HepG2 (cell line): ENCODE measurements around the gene MAN1A1. TPM values are rescaled to one million over a fixed set of nuclear protein-coding genes. Genes with fewer than 3 reads are reported as not detected.

Experiments used
- EZH2 ChIP-seq: conservative IDR thresholded peaks from 2 replicates; pipeline ENCODE4 v1.6.1; 2012; ENCODE audit warnings: mild to moderate bottlenecking, low read depth, low read length, moderate library complexity
- FOXK2 ChIP-seq: fragments of 450-650 bp; IDR thresholded peaks from 2 replicates; pipeline ENCODE4 v1.6.1; 2016
- HMGA1 ChIP-seq: sonication (generic); formaldehyde crosslinking; conservative IDR thresholded peaks from 2 replicates; pipeline ENCODE4 v1.4.0; 2020; ENCODE audit warnings: missing genetic modification reagents
- KAT8 ChIP-seq: IDR thresholded peaks from 2 replicates; pipeline ENCODE4 v1.6.1; 2016; ENCODE audit warnings: missing genetic modification reagents, missing compliant biosample characterization
- KDM6A ChIP-seq: IDR thresholded peaks from 2 replicates; pipeline ENCODE4 v1.6.1; 2016; ENCODE audit warnings: low read depth
- KLF11 ChIP-seq: IDR thresholded peaks from 2 replicates; pipeline ENCODE4 v1.6.1; 2016; ENCODE audit warnings: missing compliant biosample characterization
- NCOR1 ChIP-seq: fragments of 200-600 bp; sonication (generic); IDR thresholded peaks from 2 replicates; pipeline ENCODE4 v1.7.0; 2017; ENCODE audit warnings: antibody characterized with exemption, low read length, borderline replicate concordance
- NFYB ChIP-seq: sonication (generic); formaldehyde crosslinking; IDR thresholded peaks from 2 replicates; pipeline ENCODE4 v1.4.0; 2020; ENCODE audit warnings: missing genetic modification reagents
- PCBP2 ChIP-seq: fragments of 200-400 bp; formaldehyde crosslinking; optimal IDR thresholded peaks from 2 replicates; pipeline ENCODE3; 2018; ENCODE audit warnings: low read length, low read depth; ENCODE audit not compliant: poor library complexity, severe bottlenecking
- REPIN1 ChIP-seq: sonication (generic); formaldehyde crosslinking; IDR thresholded peaks from 2 replicates; pipeline ENCODE4 v1.8.0; 2022; ENCODE audit warnings: missing genetic modification reagents, low read depth, mild to moderate bottlenecking, borderline replicate concordance
- RERE ChIP-seq: IDR thresholded peaks from 2 replicates; pipeline ENCODE4 v1.6.1; 2016; ENCODE audit warnings: low read depth, missing genetic modification reagents, missing compliant biosample characterization
- SALL1 ChIP-seq: sonication (generic); formaldehyde crosslinking; IDR thresholded peaks from 2 replicates; pipeline ENCODE4 v1.8.0; 2022; ENCODE audit warnings: mild to moderate bottlenecking, missing genetic modification reagents
- SMAD3 ChIP-seq: sonication (generic); formaldehyde crosslinking; IDR thresholded peaks from 2 replicates; pipeline ENCODE4 v1.4.0; 2020; ENCODE audit warnings: missing genetic modification reagents
- TEAD2 ChIP-seq: sonication (generic); formaldehyde crosslinking; IDR thresholded peaks from 2 replicates; pipeline ENCODE4 v1.9.0; 2021; ENCODE audit warnings: missing genetic modification reagents
- YEATS4 ChIP-seq: sonication (generic); formaldehyde crosslinking; IDR thresholded peaks from 2 replicates; pipeline ENCODE4 v1.4.0; 2020; ENCODE audit warnings: missing genetic modification reagents, borderline replicate concordance
- ZNF274 ChIP-seq: sonication (generic); formaldehyde crosslinking; IDR thresholded peaks from 2 replicates; pipeline ENCODE4 v1.5.1; 2020; ENCODE audit warnings: mild to moderate bottlenecking, missing genetic modification reagents
- ZNF567 ChIP-seq: sonication (generic); formaldehyde crosslinking; IDR thresholded peaks from 2 replicates; pipeline ENCODE4 v1.8.1; 2023; ENCODE audit warnings: mild to moderate bottlenecking, missing genetic modification reagents, borderline replicate concordance
- ZSCAN21 ChIP-seq: sonication (generic); formaldehyde crosslinking; IDR thresholded peaks from 2 replicates; pipeline ENCODE4 v1.8.0; 2022; ENCODE audit warnings: mild to moderate bottlenecking, missing genetic modification reagents, moderate library complexity, borderline replicate concordance
- ZSCAN25 ChIP-seq: sonication (generic); formaldehyde crosslinking; IDR thresholded peaks from 2 replicates; pipeline ENCODE4 v1.8.0; 2022; ENCODE audit warnings: mild to moderate bottlenecking, missing genetic modification reagents
- polyA plus RNA-seq, 8 experiments: library from polyadenylated mRNA; depleted of rRNA in 3 of 8; stranded (reverse) in 7 of 8; unstranded in 1 of 8; fragments of >200 nt; fragmentation: Illumina TruSeq in 4 of 8; extraction: Trizol in 4 of 8; gene quantifications; 2 replicates each; pipeline versions ENCODE4 v1.2.1 to v1.2.3, GENCODE V29; 2011 to 2016; ENCODE audit warnings: low read depth in 4 of 8, missing spikeins in 1 of 8, mixed read lengths in 1 of 8; ENCODE audit not compliant: insufficient read depth in 1 of 8
- total RNA-seq, 5 experiments: library from RNA; depleted of rRNA; stranded (reverse); fragments of >200 nt; fragmentation: Illumina TruSeq; extraction: Trizol; gene quantifications; 2 replicates each; pipeline ENCODE4 v1.2.3, GENCODE V29; 2016; ENCODE audit warnings: low read depth in 1 of 5
- TF ChIP-seq, protein P1 (sequence below): sonication (generic); formaldehyde crosslinking; IDR thresholded peaks from 2 replicates; pipeline ENCODE4 v1.5.0; 2020; ENCODE audit warnings: missing genetic modification reagents, mild to moderate bottlenecking, borderline replicate concordance
- TF ChIP-seq, protein P2 (sequence below): IDR thresholded peaks from 2 replicates; pipeline ENCODE4 v1.6.1; 2016; ENCODE audit warnings: missing biosample characterization, missing genetic modification reagents, low read depth
- TF ChIP-seq, protein P3 (sequence below): sonication (generic); formaldehyde crosslinking; IDR thresholded peaks from 2 replicates; pipeline ENCODE4 v1.5.1; 2020; ENCODE audit warnings: missing genetic modification reagents, mild to moderate bottlenecking, borderline replicate concordance

The MAN1A1 gene
- total and polyA plus RNA-seq, 2 of the 13 experiments (the other 11 are each of a cell fraction or from before 2014, with no cell fraction given): 156 to 236 TPM

DNA sequence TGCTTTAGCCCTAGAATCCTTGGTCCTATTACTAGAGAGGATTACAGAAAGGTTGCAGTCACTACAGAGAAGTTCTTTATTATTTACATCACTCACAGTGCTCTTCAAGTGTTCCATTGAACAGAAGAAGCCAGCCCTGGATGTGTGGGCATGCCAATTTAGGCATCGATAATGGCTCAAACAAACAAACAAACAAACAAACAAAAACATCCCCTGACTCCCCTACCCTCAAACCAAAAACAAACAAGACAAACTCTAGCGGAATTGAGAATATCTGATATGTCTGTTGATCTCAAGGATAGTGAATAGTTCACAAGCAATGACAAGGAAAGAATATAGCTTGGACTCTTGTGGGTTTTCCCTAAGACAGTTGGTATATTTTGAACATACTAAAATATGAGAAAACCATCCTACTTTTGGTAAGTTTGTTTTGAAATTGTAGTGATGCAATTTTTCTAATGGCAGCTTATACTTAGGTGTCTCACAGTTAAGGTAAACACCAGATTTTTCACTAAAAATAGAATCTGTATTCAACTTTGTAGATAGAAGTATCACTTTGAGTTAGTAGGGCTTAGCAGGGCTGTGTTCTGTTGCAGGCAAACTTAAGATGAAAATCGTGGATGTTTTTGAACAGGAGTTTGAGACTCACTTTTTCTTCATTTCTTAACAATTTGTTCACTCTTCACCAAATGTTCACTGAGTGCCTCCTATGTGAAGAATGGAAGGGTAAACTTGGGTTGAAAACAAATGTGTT, 178.3 kb downstream of the MAN1A1 start (continued):
- TF ChIP-seq, protein P1, sequence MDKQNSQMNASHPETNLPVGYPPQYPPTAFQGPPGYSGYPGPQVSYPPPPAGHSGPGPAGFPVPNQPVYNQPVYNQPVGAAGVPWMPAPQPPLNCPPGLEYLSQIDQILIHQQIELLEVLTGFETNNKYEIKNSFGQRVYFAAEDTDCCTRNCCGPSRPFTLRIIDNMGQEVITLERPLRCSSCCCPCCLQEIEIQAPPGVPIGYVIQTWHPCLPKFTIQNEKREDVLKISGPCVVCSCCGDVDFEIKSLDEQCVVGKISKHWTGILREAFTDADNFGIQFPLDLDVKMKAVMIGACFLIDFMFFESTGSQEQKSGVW (CRISPR knock-in tag): no peak
- no peak for TF ChIP-seq ZNF274
- no peak for TF ChIP-seq REPIN1 (CRISPR knock-in tag)
- no peak for TF ChIP-seq NFYB (CRISPR knock-in tag)
- TF ChIP-seq ZSCAN21 (CRISPR knock-in tag): no peak
- peak; percentile 6; the same call in 1 of the 2 replicates for TF ChIP-seq RERE (CRISPR knock-in tag)
- no peak; the same call in 1 of the 2 replicates for TF ChIP-seq SALL1
- 0 out of 2 replicates have a peak, but pooled peaks have one; percentile 1 for TF ChIP-seq KAT8
- TF ChIP-seq HMGA1 (CRISPR knock-in tag): no peak
- no peak for TF ChIP-seq TEAD2 (CRISPR knock-in tag)
- TF ChIP-seq YEATS4 (CRISPR knock-in tag): no peak
- TF ChIP-seq, protein P2, sequence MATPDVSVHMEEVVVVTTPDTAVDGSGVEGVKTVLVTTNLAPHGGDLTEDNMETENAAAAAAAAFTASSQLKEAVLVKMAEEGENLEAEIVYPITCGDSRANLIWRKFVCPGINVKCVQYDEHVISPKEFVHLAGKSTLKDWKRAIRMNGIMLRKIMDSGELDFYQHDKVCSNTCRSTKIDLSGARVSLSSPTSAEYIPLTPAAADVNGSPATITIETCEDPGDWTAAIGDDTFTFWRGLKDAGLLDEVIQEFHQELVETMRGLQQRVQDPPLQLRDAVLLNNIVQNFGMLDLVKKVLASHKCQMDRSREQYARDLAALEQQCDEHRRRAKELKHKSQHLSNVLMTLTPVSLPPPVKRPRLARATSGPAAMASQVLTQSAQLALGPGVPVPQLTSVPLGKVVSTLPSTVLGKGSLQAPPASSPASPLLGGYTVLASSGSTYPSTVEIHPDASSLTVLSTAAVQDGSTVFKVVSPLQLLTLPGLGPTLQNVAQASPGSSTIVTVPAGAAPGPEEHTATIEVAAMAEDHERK (CRISPR knock-in tag): no peak
- TF ChIP-seq ZNF567 (CRISPR knock-in tag): no peak
- TF ChIP-seq ZSCAN25: no peak
- TF ChIP-seq, protein P3, sequence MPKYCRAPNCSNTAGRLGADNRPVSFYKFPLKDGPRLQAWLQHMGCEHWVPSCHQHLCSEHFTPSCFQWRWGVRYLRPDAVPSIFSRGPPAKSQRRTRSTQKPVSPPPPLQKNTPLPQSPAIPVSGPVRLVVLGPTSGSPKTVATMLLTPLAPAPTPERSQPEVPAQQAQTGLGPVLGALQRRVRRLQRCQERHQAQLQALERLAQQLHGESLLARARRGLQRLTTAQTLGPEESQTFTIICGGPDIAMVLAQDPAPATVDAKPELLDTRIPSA (CRISPR knock-in tag): no peak
- no peak for TF ChIP-seq EZH2
- peak; percentile 55; the same call in 1 of the 2 replicates for TF ChIP-seq KLF11 (CRISPR knock-in tag)
- TF ChIP-seq SMAD3 (CRISPR knock-in tag): 0 out of 2 replicates have a peak, but pooled peaks have one; percentile 25
- TF ChIP-seq PCBP2: no peak
- TF ChIP-seq KDM6A (CRISPR knock-in tag): no peak
- no peak for TF ChIP-seq NCOR1
- TF ChIP-seq FOXK2: no peak
